K562 (cell line): ENCODE measurements around the gene SRPX.

Experiments
- FOXA1 ChIP-seq: fragments of 450-650 bp; IDR thresholded peaks from 2 replicates; pipeline ENCODE4 v1.6.1; 2016; ENCODE audit warnings: mild to moderate bottlenecking, borderline replicate concordance
- HNRNPLL ChIP-seq: fragments of 200-400 bp; formaldehyde crosslinking; IDR thresholded peaks from 2 replicates; pipeline ENCODE4 v1.6.1; 2017; ENCODE audit warnings: low read length, low read depth, mild to moderate bottlenecking; ENCODE audit not compliant: poor library complexity, severe bottlenecking
- KLF10 ChIP-seq: fragments of 250-450 bp; sonication (Bioruptor Pico); IDR thresholded peaks from 2 replicates; pipeline ENCODE4 v1.6.1; 2021; ENCODE audit warnings: matching md5 sums
- PTBP1 ChIP-seq: fragments of 200-400 bp; formaldehyde crosslinking; IDR thresholded peaks from 2 replicates; pipeline ENCODE4 v1.6.1; 2017; ENCODE audit warnings: low read depth, low read length
- REST ChIP-seq, 2 experiments: fragments of 450-650 bp; formaldehyde crosslinking in 1 of 2; IDR thresholded peaks; 2 replicates each; pipeline versions ENCODE4 v1.4.0 to v1.6.1; 2014 to 2020; ENCODE audit warnings: mild to moderate bottlenecking in 2 of 2, borderline replicate concordance in 1 of 2, low read depth in 1 of 2
- SPI1 ChIP-seq: IDR thresholded peaks from 2 replicates; pipeline ENCODE4 v1.6.1; 2011; ENCODE audit warnings: low read depth, low read length, control low read depth, borderline replicate concordance
- ZNF318 ChIP-seq, 2 experiments: fragments of 450-650 bp; IDR thresholded peaks; 2 replicates each; pipeline ENCODE4 v1.6.1; 2016; ENCODE audit warnings: mild to moderate bottlenecking in 2 of 2, borderline replicate concordance in 1 of 2, low read depth in 1 of 2, moderate library complexity in 1 of 2
- ZNF740 ChIP-seq, 3 experiments: fragments of 200-800 bp in 1 of 3; sonication (Bioruptor generic) in 1 of 3; sonication (generic) in 1 of 3; formaldehyde crosslinking in 1 of 3; IDR thresholded peaks; 2 replicates each; pipeline versions ENCODE4 v1.6.1 to v1.8.0; 2016 to 2022; ENCODE audit warnings: mild to moderate bottlenecking in 2 of 3, missing compliant biosample characterization in 2 of 3, missing genetic modification characterization in 2 of 3, missing genetic modification reagents in 1 of 3

DNA sequence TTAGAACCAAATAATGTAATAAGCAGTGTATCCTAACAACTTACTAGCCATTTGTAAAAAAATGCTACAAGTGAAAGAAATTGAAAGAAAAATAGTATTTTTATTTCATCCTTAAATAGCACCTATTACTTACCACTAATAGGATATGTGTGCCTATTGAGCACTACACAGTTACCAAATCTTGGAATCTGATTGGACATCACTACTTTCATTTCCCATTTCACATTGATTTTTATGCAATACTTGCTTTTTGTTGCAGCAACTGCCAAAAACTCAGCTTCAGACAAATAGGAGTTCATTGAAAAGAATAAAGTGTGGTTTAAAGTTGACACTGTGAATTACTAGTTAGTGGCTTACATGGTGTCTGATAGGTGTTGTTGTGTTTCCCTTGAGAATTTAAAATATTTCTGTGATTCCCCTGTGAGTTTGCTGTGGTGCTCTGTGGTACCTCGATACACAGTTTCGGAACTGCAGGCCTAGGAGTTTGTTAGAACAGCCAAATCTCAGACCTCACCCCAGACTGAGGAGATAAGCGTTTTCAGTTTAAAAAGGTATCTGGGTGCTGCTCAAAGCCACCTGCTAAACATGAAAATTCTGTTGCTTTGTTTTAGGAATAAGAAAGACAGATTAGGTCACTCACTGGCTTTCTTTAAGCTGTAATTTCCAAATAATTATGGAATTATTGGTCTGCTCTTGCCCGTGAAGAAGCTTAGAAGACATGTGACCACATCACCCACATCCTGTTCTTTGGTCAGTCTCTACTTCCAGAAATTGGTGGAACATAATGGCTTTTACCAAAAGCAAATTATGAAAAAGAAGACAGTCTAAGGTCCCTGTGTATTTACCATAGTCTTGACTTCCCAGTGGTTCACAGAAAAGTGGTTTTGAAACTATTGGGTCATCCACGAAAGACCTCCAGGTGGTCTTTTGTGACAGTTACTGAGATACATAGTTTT lies 116.5 kb downstream of the SRPX start:
- TF ChIP-seq KLF10 (CRISPR knock-in tag) (no peak), SPI1 (no peak), FOXA1 (no peak), REST (IDR thresholded peaks at IDR 0.05; ENCODE audit: borderline replicate concordance) (no peak), REST (CRISPR knock-in tag; IDR thresholded peaks at IDR 0.05; ENCODE audit: low read depth) (no peak), ZNF740 (CRISPR knock-in tag; IDR thresholded peaks at IDR 0.05) (no peak), ZNF740 (tag; IDR thresholded peaks at IDR 0.05) (no peak), ZNF318 (IDR thresholded peaks at IDR 0.05; ENCODE audit: borderline replicate concordance in 1 of 2, low read depth in 1 of 2) (no peak), HNRNPLL (no peak), PTBP1 (no peak)
